LHCN-M2 (cell line): Measurements from ENCODE around the gene PARD3B. TPM values are rescaled to one million over a fixed set of nuclear protein-coding genes. Genes with fewer than 3 reads are reported as not detected.

Experiments
- DNase-seq: peaks from one replicate; pipeline ENCODE4 v3.0.0-alpha.2; 2012; ENCODE audit warnings: low read depth
- total RNA-seq: library from RNA; depleted of rRNA; stranded (reverse); fragments of >200 nt; gene quantifications from 2 replicates; pipeline ENCODE4 v1.2.3, GENCODE V29; 2014

PARD3B gene
- total RNA-seq, 1 experiment from 2014 or later: 4.0 TPM

- no peak for DNase-seq
Observed at GRCh38 chr2:204885747-204886146, 340.5 kb downstream of the PARD3B start.

DNA sequence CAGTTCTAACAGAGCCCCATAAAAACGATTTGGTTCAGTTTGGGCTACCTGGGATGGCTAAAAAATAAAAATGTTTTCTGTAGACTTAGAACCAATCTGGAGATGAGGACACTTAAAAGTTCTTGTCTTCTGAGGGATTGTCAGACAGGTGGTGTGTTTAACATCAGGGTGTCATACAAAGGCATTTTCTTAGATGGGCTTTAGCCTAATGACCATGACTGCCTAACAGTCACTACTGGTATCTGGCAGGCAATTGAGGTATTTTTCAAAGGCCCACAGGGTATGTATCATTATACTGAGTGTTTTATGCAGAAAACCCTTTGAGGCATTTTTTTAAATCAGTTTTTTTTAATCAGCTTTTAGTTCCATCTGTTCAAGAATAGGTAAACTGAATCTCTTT is 341.4 kb downstream of the PARD3B start:
- no peak for DNase-seq

GRCh38 chr2:204888222-204888621 is 342.9 kb downstream of the PARD3B start:
- DNase-seq: peak; percentile 23

DNA sequence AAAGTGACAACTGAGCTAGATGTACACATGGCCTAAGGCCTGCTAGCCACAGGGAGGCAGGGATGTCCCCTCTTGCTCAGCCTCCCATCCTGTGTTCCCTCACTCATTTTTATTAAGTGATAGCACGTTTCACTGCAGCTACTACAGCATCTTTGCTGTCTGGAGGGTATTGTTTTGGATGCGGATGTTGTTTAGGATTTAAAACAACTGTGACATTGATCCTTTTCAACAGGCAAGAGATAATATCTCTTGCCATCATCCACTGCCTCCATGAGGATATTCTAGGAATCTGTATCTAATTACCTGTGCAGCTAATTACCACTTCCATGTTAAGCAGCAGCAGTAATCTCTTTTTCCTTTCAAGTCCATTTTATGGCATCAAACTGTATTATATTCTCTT is 345.4 kb downstream of the PARD3B start:
- no peak for DNase-seq

- no peak for DNase-seq
Observed at GRCh38 chr2:204891739-204892138, 346.5 kb downstream of the PARD3B start.

DNA sequence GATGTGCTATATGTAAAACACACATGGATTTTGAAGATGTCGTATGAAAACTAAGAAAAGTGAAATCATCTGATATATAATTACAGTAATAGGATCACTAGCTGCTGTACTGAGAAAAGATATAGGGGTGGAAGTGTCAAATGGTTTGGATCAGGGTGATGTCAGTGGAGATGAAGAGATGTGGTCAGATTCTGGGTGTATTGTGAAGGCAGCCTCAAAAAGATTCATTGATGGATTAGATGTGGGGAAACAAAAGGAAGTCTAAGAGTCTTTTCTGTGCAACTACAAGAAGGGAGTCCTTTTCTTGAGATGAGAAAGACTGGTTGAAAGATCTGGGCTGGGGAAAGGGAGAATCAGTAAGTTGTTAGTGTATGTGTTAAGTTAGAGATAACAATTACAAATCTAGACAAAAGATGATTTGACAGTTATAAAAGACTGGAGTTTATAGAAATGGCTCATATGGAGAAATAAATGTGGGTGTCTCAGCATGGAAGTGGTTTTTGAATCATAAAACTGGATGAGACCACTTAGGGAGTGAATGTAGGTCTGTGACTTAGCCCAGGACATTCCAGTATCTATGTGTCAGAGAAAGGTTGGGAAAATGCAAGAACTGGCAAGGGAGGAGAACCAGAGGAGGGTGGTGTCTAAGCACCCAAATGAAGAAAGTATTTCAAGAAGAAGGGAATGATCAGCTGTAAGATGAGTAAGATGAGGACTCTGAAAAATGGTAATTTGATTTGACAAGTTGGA is 347.4 kb downstream of the PARD3B start:
- DNase-seq: peak; percentile 85

- no peak for DNase-seq
Observed at GRCh38 chr2:204896146-204896545, 350.9 kb downstream of the PARD3B start.

GRCh38 chr2:204897561-204897960 is 352.3 kb downstream of the PARD3B start:
- no peak for DNase-seq

DNA sequence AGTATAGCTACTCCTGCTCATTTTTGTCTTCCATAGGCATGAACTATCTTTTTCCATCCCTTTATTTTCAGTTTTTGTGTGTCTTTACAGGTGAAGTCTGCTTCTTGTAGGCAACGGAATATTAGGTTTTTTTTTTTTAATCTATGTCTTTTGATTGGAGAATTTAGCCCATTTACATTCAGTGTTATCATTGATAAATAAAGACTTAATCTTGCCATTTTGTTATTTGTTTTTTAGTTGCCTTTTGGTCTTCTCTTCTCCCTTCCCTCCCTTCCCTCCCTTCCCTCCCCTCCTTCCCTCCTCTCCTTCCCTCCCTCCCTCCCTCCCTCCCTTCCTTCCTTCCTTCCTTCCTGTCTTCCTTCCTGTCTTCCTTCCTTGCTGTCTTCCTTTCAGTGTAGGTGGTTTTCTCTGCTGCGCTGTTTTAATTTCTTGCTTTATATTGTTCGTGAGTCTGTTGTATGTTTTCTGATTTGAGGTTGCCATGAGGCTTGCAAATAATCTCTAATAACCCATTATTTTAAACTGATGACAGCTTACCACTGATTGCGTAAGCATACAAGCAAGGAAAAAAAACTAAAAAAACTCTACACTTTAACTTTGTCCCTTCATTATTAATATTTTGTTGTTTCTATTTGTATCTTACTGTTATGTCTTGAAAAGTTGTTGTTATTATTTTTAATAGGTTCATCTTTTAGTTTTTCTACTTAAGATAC is 353.8 kb downstream of the PARD3B start:
- DNase-seq: no peak

GRCh38 chr2:204899983-204900382 is 354.7 kb downstream of the PARD3B start:
- DNase-seq: no peak

DNA sequence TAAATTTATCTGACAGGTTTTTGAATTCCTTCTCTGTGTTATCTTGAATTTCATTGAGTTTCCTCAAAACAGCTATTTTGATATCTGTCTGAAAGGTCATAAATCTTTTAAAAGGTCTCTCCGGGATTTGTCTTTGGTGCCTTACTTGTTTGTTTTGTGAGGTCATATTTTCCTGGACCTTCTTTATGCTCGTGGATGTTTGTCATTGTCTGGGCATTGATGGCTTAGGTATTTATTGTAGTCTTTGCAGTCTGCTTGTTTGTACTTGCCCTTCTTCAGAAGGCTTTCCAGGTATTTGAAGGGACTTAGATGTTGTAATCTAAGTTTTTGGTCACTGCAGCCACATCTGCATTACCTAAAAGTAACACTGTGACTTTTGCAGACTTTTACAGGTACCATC is 355.2 kb downstream of the PARD3B start:
- no peak for DNase-seq

GRCh38 chr2:204900910-204901309 is 355.6 kb downstream of the PARD3B start:
- no peak for DNase-seq

- DNase-seq: no peak
Observed at GRCh38 chr2:204901591-204901990, 356.3 kb downstream of the PARD3B start.

DNA sequence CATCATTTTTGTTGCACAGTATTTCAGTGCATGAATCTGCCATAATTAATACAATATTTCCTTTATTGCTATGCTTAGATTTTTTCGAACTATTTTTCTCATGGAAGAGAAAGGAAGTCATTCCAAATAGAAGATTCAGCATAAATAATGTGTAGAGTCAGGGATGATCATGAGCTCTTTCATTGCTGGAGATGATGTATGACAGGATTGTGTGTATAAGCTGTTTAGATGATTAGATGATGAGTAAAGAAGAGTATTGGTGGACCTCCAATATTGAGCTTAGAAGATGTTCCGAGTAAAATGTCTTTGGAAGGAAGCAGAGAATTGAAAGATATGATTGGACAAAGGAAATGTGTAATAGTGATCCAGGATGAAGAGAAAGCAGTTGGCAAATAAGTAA is 364.5 kb downstream of the PARD3B start:
- no peak for DNase-seq

DNA sequence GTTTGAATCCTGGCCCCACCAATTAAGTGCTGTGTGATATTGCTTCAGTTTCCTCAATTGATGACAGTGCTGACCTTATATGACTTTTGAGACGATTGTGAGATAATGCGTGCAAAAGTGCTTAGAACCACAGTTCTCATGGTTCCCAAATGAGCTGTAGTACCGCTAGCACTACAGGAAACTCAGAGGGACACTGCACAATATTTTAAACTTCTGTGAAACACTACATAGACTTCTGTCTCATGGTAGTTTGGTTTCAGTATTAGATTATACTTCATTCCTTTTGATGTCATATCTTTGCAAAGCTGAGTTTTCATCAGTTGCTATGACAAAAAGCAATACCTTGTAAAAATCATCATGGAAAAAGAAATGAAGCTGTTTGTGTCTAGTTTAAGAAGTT is 368.0 kb downstream of the PARD3B start:
- DNase-seq: no peak

DNA sequence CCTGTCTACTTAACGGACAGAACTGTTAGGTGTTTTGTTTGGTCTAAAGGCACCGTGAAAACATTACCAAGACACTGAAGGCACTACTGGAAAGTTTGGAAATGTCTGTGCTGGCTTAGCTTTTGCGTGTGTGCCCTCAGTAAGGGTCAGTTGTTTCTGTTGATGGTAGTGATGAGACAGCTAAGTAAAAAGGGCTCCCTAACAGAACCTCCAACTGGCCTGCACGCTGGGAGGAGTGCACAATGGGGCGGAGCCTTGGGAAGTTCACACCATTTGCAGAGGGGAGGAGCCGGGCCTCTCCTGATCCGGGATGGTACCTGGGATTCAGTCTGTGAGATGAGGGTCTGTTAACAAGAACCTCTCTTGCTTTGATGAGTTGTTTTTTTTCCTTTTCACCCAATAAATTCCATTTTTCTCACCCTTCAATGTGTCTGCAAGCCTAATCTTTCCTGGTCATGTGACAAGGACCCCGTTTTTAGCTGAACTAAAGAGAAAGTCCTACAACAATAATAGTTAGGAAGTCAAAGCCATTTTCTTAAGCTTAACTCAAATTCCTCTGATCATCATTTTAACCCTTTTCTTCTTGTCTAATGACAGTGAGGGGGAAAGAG is 368.7 kb downstream of the PARD3B start:
- DNase-seq: no peak

- DNase-seq: no peak
Observed at GRCh38 chr2:204914708-204915107, 369.4 kb downstream of the PARD3B start.

DNA sequence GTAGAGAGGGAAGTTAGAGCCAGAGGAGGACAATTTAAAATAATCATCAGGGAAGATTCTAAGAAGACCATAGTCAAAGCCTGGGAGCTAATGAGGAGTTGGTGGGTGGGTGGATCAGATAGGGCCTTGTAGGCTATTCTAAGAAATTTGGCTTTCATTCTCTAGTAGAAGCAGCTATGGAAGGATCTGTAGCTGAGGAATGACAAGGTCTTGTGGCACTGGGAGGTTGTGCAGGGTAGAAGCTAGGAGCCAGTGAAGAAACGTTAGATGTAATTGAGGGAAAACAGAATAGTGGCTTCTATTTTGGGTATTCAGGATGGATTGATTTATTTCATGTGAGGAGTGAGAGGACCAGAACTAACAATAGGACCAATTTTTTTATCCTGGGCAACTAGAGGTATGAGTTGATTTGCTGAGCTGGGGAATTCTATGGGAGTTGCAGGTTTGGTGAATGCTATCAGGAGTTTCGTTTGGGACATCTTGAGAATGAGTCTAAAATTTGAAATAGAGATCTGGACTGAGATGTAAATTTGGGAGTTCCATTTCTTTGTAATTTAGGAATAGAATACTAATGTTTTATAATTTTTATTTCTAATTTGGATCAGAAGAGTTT is 371.9 kb downstream of the PARD3B start:
- DNase-seq: no peak

DNA sequence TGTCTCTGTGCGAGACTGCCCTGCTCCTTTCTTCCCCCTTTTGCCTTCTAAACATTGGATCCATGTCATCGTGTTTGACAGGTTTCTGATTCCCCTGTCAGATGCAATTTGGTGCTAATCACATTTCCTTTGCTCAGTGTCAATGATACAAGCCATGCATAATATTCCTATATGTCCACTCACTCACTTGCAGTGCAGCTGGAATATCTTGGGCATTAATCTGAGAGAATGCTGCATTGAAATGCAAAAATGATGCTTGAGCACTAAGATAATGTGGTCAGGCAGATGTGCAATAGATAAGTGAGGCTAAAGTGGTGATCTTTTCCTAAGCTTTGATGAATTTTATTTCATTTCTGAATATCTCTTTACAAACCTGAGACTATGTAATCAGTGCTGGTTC is 375.5 kb downstream of the PARD3B start:
- no peak for DNase-seq

DNA sequence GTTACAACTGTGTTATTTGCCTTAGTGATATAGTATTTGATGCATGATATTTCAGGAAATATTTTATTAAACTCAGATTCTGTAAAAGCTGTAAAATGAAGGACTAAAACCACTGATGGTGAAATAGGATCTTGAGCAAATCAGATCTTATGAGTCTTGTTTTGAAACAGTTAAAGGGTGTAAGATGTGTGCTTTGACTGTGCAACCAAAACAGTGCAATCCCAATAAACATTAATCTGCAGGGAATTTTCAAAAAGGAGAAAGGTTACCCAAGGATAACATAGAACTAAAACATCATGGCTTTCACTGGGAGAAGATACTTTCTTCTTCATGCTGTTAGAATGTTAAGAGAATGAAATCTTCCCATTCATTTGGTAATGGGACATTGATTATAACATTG is 378.7 kb downstream of the PARD3B start:
- no peak for DNase-seq

DNA sequence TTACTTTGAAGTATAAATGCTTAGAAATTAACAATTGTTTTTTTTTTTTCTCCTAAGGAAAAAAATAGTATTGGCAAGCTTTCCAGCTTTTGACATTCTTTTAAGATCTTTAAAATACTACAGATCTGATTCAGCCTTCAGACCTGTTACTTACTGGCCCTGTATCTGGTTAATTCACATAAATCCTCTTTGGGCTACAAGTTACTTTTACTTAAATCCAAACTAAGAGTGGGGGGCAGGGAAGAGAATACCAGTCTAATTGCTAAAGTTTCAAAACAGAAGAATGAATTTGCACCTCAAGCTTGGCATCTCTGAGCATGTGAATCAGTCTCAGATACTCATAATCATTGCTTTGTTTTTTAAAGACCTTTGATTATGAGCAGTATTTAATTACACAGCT is 386.3 kb downstream of the PARD3B start:
- no peak for DNase-seq

- DNase-seq: no peak
Observed at GRCh38 chr2:204933735-204934374, 388.6 kb downstream of the PARD3B start.
